OCI-LY7 (cell line): ENCODE measurements around the gene GET3. TPM values are rescaled to one million over a fixed set of nuclear protein-coding genes. Genes with fewer than 3 reads are reported as not detected.

Experiments used
- BruUV-seq: library from RNA; stranded (reverse); fragments of 400-500 nt; replicated peaks from 2 replicates; lab custom pipeline; 2021; lab: Mats Ljungman, UMichigan
- CTCF ChIA-PET: fragments of 300-600 bp; sonication (Branson Sonifier 250); formaldehyde crosslinking; loops from one replicate; lab custom pipeline; 2022; ENCODE audit warnings: antibody characterized with exemption; ENCODE audit not compliant: unreplicated experiment; lab: Charles Lee
- POLR2A ChIA-PET: fragments of 300-600 bp; sonication (Branson Sonifier 250); formaldehyde crosslinking; loops from one replicate; lab custom pipeline; 2022; ENCODE audit warnings: antibody characterized with exemption; lab: Charles Lee
- DNase-seq: peaks from one replicate; pipeline ENCODE4 v3.0.0-alpha.2; 2015; ENCODE audit warnings: low spot score
- H2AFZ ChIP-seq: fragments of 200-600 bp; sonication (generic), shearing (Covaris generic); 2 replicates; pipeline ENCODE4 v1.6.1; 2014; ENCODE audit warnings: mild to moderate bottlenecking, antibody characterized with exemption, low read length, moderate library complexity
- H3K27ac ChIP-seq: fragments of 200-600 bp; sonication (generic); 2 replicates; pipeline ENCODE4 v1.5.1; 2014; ENCODE audit warnings: mixed run types, low read depth, mild to moderate bottlenecking, moderate library complexity, low read length, inconsistent platforms; ENCODE audit not compliant: poor library complexity, severe bottlenecking
- H3K36me3 ChIP-seq: fragments of 200-600 bp; sonication (generic); 2 replicates; pipeline ENCODE4 v1.6.1; 2014; ENCODE audit warnings: mild to moderate bottlenecking, antibody characterized with exemption, low read length, moderate library complexity, mixed read lengths; ENCODE audit not compliant: insufficient read depth
- H3K4me1 ChIP-seq: fragments of 200-600 bp; sonication (generic); 2 replicates; pipeline ENCODE4 v1.5.1; 2014; ENCODE audit warnings: mild to moderate bottlenecking, low read length; ENCODE audit not compliant: insufficient read depth, poor library complexity, severe bottlenecking
- H3K4me2 ChIP-seq: fragments of 200-600 bp; sonication (generic); 2 replicates; pipeline ENCODE4 v1.6.1; 2014; ENCODE audit warnings: mild to moderate bottlenecking, low read length
- H3K4me3 ChIP-seq: fragments of 200-600 bp; sonication (generic); 2 replicates; pipeline ENCODE4 v1.5.1; 2014; ENCODE audit warnings: mild to moderate bottlenecking, low read depth, low read length; ENCODE audit not compliant: poor library complexity, severe bottlenecking
- H3K79me2 ChIP-seq: fragments of 200-600 bp; sonication (generic); 2 replicates; pipeline ENCODE4 v1.6.1; 2016; ENCODE audit warnings: low read depth, mild to moderate bottlenecking, low read length, moderate library complexity, mixed read lengths; ENCODE audit not compliant: insufficient read depth
- H3K9me2 ChIP-seq: fragments of 200-600 bp; sonication (generic); 2 replicates; pipeline ENCODE4 v1.6.1; 2016; ENCODE audit warnings: mild to moderate bottlenecking, low read length, mixed read lengths; ENCODE audit not compliant: insufficient read depth
- H3K9me3 ChIP-seq: fragments of 200-600 bp; sonication (generic); 2 replicates; pipeline ENCODE4 v1.6.1; 2014; ENCODE audit warnings: mild to moderate bottlenecking, mixed run types, low read length, mixed read lengths
- H4K20me1 ChIP-seq: fragments of 200-600 bp; sonication (generic); 2 replicates; pipeline ENCODE4 v1.6.1; 2014; ENCODE audit warnings: mild to moderate bottlenecking, antibody characterized with exemption, low read length, moderate library complexity, mixed read lengths; ENCODE audit not compliant: insufficient read depth
- EZH2phosphoT487 ChIP-seq: fragments of 200-600 bp; sonication (generic); IDR thresholded peaks from 2 replicates; pipeline ENCODE4 v1.6.1; 2018; ENCODE audit warnings: low read depth, borderline replicate concordance, mild to moderate bottlenecking, mixed run types, antibody characterized with exemption, low read length, moderate library complexity, mixed read lengths
- intact Hi-C: fragments of 100-400 bp; cut with micrococcal nuclease; formaldehyde crosslinking; loops from one replicate; pipeline ENCODE4 v1.10.0; 2022; ENCODE audit not compliant: unreplicated experiment
- total RNA-seq, 2 experiments: library from RNA; depleted of rRNA in 1 of 2; stranded (reverse); fragments of >200 nt in 1 of 2; shearing (Covaris generic) in 1 of 2; gene quantifications; 2 replicates each; pipeline ENCODE4 v1.2.3, GENCODE V29; 2014 to 2022
- TF ChIP-seq, protein P1 (sequence below): fragments of 200-600 bp; sonication (generic); conservative IDR thresholded peaks from 2 replicates; pipeline ENCODE4 v1.5.1; 2014; ENCODE audit warnings: mild to moderate bottlenecking, antibody characterized with exemption, low read length, moderate library complexity, mixed read lengths

The GET3 gene
- total RNA-seq, 2 experiments from 2014 or later, result 34.3 to 40.5 TPM

DNA sequence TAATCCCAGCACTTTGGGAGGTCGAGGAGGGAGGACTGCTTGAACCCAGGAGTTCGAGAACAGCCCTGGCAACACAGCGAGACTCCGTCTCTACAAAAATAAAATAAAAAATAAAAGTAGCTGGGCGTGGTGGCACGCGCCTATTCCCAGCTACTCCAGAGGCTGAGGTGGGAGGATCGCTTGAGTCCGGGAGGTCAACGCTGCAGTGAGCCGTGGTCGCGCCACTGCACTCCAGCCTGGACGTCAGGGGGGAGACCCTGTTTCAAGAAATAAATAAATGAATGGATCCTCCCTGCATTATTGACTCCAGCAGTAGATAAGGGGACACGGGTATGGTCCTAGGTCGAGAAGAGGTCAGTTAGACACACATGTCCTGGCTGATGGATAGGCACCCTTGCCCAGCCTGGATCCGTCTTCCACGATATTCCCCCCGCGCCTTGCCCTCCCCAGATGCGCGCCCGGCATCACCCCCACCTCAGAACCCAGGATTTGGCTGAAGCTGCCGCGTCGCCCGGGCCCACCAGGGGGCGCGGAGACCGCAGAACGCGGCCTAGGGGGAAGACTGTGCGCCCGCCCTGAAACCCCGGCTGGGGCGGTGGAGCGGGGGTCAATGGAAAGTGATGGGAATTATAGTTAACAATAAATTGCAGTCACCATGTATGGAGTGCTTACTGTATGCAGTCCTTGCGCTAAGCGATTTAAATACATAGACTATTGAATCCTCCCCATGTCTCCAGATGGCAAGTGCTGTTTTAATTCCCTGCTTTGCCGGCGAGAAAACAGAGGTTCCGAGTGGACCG is 40.1 kb downstream of the GET3 start:
- Histone ChIP-seq H3K36me3 (no peaks in the 10 kb centered on the region), H3K9me2 (no peaks in the 10 kb centered on the region), H3K79me2 (no peaks in the 10 kb centered on the region), H4K20me1 (no peaks in the 10 kb centered on the region), H3K27ac (peak overlapping the region; percentile 56), H2AFZ (peak overlapping the region; percentile 81), H3K4me2 (peak overlapping the region; percentile 96), H3K4me1 (peaks cover 44% of the 10 kb centered on the region), H3K9me3 (no peaks in the 10 kb centered on the region), H3K4me3 (peak overlapping the region; percentile 69)
- intact Hi-C loops, result loop anchor here (1.0 kb wide), 2 partner anchors 14 to 19 kb away; partner anchors contain the start of gene JUNB
- ChIA-PET CTCF (interaction anchor here (1.0 to 2.8 kb wide), 3 partner anchors 15 to 23 kb away, joined by 3 to 20 read pairs (median 4); partner anchors contain the start of gene JUNB), POLR2A (interaction anchor here (0.7 to 2.0 kb wide), 2 partner anchors 14 to 298 kb away, joined by 3 to 10 read pairs; partner anchors contain the start of gene JUNB)
- no TSS peak for BruUV-seq
- DNase-seq, result peak; percentile 78
- TF ChIP-seq EZH2phosphoT487, result no peak
- TF ChIP-seq, protein P1, sequence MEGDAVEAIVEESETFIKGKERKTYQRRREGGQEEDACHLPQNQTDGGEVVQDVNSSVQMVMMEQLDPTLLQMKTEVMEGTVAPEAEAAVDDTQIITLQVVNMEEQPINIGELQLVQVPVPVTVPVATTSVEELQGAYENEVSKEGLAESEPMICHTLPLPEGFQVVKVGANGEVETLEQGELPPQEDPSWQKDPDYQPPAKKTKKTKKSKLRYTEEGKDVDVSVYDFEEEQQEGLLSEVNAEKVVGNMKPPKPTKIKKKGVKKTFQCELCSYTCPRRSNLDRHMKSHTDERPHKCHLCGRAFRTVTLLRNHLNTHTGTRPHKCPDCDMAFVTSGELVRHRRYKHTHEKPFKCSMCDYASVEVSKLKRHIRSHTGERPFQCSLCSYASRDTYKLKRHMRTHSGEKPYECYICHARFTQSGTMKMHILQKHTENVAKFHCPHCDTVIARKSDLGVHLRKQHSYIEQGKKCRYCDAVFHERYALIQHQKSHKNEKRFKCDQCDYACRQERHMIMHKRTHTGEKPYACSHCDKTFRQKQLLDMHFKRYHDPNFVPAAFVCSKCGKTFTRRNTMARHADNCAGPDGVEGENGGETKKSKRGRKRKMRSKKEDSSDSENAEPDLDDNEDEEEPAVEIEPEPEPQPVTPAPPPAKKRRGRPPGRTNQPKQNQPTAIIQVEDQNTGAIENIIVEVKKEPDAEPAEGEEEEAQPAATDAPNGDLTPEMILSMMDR, result peak; percentile 96

DNA sequence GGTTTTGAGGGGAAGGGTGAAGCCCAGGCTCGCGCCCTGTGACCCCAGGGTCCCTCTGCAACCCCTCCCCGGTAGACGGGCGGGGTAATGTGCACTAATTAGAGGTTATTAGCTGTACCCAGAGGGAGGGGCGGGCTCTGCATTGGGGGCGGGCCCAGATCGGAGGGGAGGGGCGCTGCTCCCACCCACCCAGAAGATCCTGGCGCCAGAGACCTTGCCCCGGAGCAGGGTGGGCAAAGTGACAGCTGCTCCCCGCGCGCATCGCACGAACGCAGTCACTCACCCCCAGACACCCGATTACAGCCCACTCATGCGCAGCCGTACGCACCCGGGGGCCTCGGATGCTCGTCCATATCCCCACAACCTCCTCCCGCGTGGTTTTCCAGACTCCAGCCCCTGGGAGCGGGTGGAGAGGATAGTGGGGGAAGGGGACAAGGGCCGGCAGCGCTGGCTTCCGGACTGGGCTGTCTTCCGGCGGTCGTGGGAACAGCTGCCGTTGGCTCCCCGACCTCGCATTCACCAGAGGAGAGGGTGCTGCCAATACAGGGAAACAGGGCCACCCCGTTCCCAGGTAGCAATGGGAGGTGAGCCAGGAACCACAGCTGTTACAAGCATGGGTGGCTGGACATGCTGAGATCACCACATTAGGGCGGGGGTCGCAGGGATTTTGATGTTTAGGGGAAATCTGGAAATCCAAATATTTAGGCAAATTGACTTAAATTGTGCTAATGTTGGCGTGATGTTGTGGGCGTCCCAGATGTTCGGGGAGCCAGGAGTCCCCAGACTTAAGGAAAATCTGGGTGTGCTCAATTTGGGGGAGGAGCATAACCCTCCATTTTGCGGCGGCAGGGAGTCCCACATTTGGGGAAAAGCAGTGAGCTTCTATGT is 41.0 kb downstream of the GET3 start:
- ChIA-PET POLR2A (interaction anchor here (0.6 kb wide), 1 partner anchor 97 kb away, joined by 3 read pairs; the partner anchor contains the start of gene DHPS), CTCF (interaction anchor here (0.6 to 2.8 kb wide), 4 partner anchors 14 to 1041 kb away, joined by 3 to 20 read pairs (median 4); partner anchors contain the start of gene JUNB)
- peaks cover 53% of the 10 kb centered on the region for H3K4me1 ChIP-seq
- intact Hi-C loops, result no loop called here
- no peaks in the 10 kb centered on the region for H3K36me3 ChIP-seq
- H3K79me2 ChIP-seq, result no peaks in the 10 kb centered on the region
- no peaks in the 10 kb centered on the region for H3K9me3 ChIP-seq
- TF ChIP-seq, protein P1, result no peak
- no peak for TF ChIP-seq EZH2phosphoT487
- peak overlapping the region; percentile 96 for H3K4me2 ChIP-seq
- BruUV-seq, result no TSS peak
- peak; percentile 55 for DNase-seq
- peak overlapping the region; percentile 56 for H3K27ac ChIP-seq
- no peaks in the 10 kb centered on the region for H4K20me1 ChIP-seq
- no peaks in the 10 kb centered on the region for H3K9me2 ChIP-seq
- H2AFZ ChIP-seq, result peak overlapping the region; percentile 81
- peak overlapping the region; percentile 69 for H3K4me3 ChIP-seq
